ENCODE data around the gene C8G. TPM values are rescaled to one million over a fixed set of nuclear protein-coding genes. Genes with fewer than 3 reads are reported as not detected.

The C8G gene
- total and polyA plus RNA-seq, 9 of the 15 experiments (the other 6 are each of a cell fraction or from before 2014, with no cell fraction given) = 0.35 to 5.9 (median 2.7) TPM; not detected in 2

- TF ChIP-seq STAT6 (CRISPR knock-in tag; IDR thresholded peaks at IDR 0.05) = no peak
- TF ChIP-seq ZNF124 (CRISPR knock-in tag; IDR thresholded peaks at IDR 0.05) = no peak
- 0 out of 2 replicates have a peak, but pooled peaks have one; percentile 18 for TF ChIP-seq ELF4 (CRISPR knock-in tag; IDR thresholded peaks at IDR 0.05)
- TF ChIP-seq TBP (optimal IDR thresholded peaks at IDR 0.05; ENCODE audit: low read depth, low read length) = no peak
- no peak for TF ChIP-seq BRF2 (IDR thresholded peaks at IDR 0.05; ENCODE audit: borderline replicate concordance, insufficient read depth, insufficient read length)
- no peak for TF ChIP-seq JUND (IDR thresholded peaks at IDR 0.05; ENCODE audit: borderline replicate concordance, low read depth, low read length)
- peak; percentile 14; the same call in 1 of the 3 replicates for TF ChIP-seq JUND (tag; IDR thresholded peaks at IDR 0.05; ENCODE audit: borderline replicate concordance, low read depth, low read length)
- 0 out of 2 replicates have a peak, but pooled peaks have one; percentile 21 for TF ChIP-seq SMARCA4 (IDR thresholded peaks at IDR 0.05)
- peak; percentile 25; the same call in 1 of the 2 replicates for TF ChIP-seq ATF3 (IDR thresholded peaks at IDR 0.05)
- no peak for TF ChIP-seq ATF3 (CRISPR knock-in tag; conservative IDR thresholded peaks at IDR 0.05)
- no peak for TF ChIP-seq ZNF707 (CRISPR knock-in tag; conservative IDR thresholded peaks at IDR 0.05)
- TF ChIP-seq MXD1 (CRISPR knock-in tag; IDR thresholded peaks at IDR 0.05; ENCODE audit: borderline replicate concordance, poor library complexity, severe bottlenecking) = no peak
- TF ChIP-seq GABPB1 (CRISPR knock-in tag; IDR thresholded peaks at IDR 0.05) = 0 out of 2 replicates have a peak, but pooled peaks have one; percentile 24
- peak; percentile 89 for TF ChIP-seq MIER1 (IDR thresholded peaks at IDR 0.05; ENCODE audit: low read depth)
- TF ChIP-seq GABPA (tag; conservative IDR thresholded peaks at IDR 0.05; ENCODE audit: low read depth) = no peak
- peak; percentile 67 for TF ChIP-seq C11orf30 (IDR thresholded peaks at IDR 0.05; ENCODE audit: low read depth)
- TF ChIP-seq GABPB2 (CRISPR knock-in tag; conservative IDR thresholded peaks at IDR 0.05) = no peak
- TF ChIP-seq ZNF395 (CRISPR knock-in tag; IDR thresholded peaks at IDR 0.05) = no peak
- TF ChIP-seq MAX (CRISPR knock-in tag; IDR thresholded peaks at IDR 0.05) = peak; percentile 74
These were observed 17.4 kb upstream of the C8G start (continued) for GRCh38 chr9:136927343-136928271.
